ENCODE measurements around the gene IRAG1. TPM values are rescaled to one million over a fixed set of nuclear protein-coding genes. Genes with fewer than 3 reads are reported as not detected.

The IRAG1 gene
- total RNA-seq, 1 donor from 2014 or later, result 6.1 TPM

- Mint-ChIP-seq H3K27me3 (ENCODE audit: low read depth) (no peaks in the 10 kb centered on the region), H3K9me3 (no peaks in the 10 kb centered on the region), H3K36me3 (ENCODE audit: low read depth) (no peaks in the 10 kb centered on the region), H3K4me3 (no peak overlapping the region), H3K27ac (ENCODE audit: unreplicated experiment) (no peak overlapping the region), H3K4me1 (peaks cover 15% of the 10 kb centered on the region)
- TF ChIP-seq, protein P1, sequence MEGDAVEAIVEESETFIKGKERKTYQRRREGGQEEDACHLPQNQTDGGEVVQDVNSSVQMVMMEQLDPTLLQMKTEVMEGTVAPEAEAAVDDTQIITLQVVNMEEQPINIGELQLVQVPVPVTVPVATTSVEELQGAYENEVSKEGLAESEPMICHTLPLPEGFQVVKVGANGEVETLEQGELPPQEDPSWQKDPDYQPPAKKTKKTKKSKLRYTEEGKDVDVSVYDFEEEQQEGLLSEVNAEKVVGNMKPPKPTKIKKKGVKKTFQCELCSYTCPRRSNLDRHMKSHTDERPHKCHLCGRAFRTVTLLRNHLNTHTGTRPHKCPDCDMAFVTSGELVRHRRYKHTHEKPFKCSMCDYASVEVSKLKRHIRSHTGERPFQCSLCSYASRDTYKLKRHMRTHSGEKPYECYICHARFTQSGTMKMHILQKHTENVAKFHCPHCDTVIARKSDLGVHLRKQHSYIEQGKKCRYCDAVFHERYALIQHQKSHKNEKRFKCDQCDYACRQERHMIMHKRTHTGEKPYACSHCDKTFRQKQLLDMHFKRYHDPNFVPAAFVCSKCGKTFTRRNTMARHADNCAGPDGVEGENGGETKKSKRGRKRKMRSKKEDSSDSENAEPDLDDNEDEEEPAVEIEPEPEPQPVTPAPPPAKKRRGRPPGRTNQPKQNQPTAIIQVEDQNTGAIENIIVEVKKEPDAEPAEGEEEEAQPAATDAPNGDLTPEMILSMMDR (conservative IDR thresholded peaks at IDR 0.05), result no peak
- no peak for DNase-seq (ENCODE audit: low read depth, low spot score)
Observed at GRCh38 chr11:10648871-10649270, 44.7 kb downstream of the IRAG1 start.

DNA sequence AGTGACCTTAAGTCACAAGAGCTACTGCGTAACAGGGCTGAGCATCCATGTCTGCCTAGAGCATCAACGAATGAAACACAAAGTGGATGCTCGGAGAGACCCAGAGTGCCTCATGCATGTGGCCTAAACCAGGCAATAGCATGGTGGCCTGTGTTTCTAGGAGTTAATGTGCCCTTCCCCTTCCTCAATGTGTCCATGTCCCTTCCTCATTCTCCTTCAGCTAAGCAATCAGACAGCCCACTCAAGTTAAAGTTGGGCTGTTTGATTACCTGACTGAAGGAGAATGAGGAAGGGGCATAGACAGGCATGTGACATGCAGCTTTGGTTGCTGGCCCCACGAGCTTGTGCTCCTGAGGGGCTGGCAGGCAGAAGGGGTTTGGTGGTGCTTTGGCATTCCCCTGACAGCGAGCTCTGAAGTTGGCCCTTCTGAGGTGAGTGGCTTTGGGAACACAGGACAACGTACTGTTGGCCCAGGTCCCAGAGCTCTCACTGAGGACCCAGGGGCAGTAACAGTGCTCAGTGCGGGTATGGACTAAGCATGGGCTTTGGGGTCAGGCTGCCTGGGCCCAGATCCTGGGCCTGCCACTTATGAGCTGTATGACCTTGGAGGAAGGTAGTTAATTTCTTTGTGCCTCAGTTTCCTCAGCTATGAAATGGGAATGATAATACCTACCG, 46.7 kb downstream of the IRAG1 start:
- no peak for DNase-seq (ENCODE audit: low read depth, low spot score)
- TF ChIP-seq, protein P1 (conservative IDR thresholded peaks at IDR 0.05), result no peak
- Mint-ChIP-seq H3K27ac (ENCODE audit: unreplicated experiment) (no peak overlapping the region), H3K27me3 (ENCODE audit: low read depth) (no peaks in the 10 kb centered on the region), H3K9me3 (no peaks in the 10 kb centered on the region), H3K4me1 (peaks cover 22% of the 10 kb centered on the region), H3K4me3 (no peak overlapping the region), H3K36me3 (ENCODE audit: low read depth) (no peaks in the 10 kb centered on the region)

DNA sequence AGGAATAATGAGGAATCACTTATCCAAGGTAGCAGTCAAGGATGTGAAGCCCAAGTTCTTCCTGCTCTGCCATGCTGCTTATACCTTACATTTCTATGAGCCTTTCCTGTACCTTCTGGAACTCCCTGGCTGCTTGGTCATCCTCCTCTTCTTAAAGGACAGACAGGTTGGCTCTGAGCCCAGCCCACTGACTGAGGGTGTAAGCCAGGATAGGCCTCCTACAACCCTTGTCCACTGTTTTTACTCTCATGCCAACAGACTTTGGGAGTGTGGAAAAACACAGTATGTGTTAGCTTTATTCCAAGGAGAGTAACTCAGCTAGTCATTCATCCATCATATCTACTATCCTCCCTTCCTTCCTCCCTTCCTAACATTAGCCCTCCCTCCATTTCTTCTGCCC, 47.5 kb downstream of the IRAG1 start:
- no peaks in the 10 kb centered on the region for H3K27me3 Mint-ChIP-seq (ENCODE audit: low read depth)
- TF ChIP-seq, protein P1 (conservative IDR thresholded peaks at IDR 0.05), result no peak
- no peak overlapping the region for H3K27ac Mint-ChIP-seq (ENCODE audit: unreplicated experiment)
- no peak overlapping the region for H3K4me3 Mint-ChIP-seq
- H3K4me1 Mint-ChIP-seq, result peaks cover 22% of the 10 kb centered on the region
- no peak for DNase-seq (ENCODE audit: low read depth, low spot score)
- H3K9me3 Mint-ChIP-seq, result no peaks in the 10 kb centered on the region
- no peaks in the 10 kb centered on the region for H3K36me3 Mint-ChIP-seq (ENCODE audit: low read depth)

GRCh38 chr11:10645212-10645795, 48.3 kb downstream of the IRAG1 start:
- no peaks in the 10 kb centered on the region for H3K36me3 Mint-ChIP-seq (ENCODE audit: low read depth)
- TF ChIP-seq, protein P1 (conservative IDR thresholded peaks at IDR 0.05), result no peak
- no peaks in the 10 kb centered on the region for H3K27me3 Mint-ChIP-seq (ENCODE audit: low read depth)
- DNase-seq (ENCODE audit: low read depth, low spot score), result no peak
- no peak overlapping the region for H3K4me3 Mint-ChIP-seq
- no peak overlapping the region for H3K27ac Mint-ChIP-seq (ENCODE audit: unreplicated experiment)
- H3K9me3 Mint-ChIP-seq, result no peaks in the 10 kb centered on the region
- H3K4me1 Mint-ChIP-seq, result peaks cover 19% of the 10 kb centered on the region

Other genes with a start within 250 kb of the IRAG1 start
- gene AMPD3, start 238.5 kb downstream of the IRAG1 start, total RNA-seq, result 1.8 and 2.2 TPM in 2 replicates
- 30.7 and 33.0 TPM in 2 replicates for gene RNF141, start 152.6 kb downstream of the IRAG1 start, total RNA-seq
- gene LYVE1, start 125.1 kb downstream of the IRAG1 start, total RNA-seq, result 0.14 TPM in 1 of 2 replicates, not detected in the other
- 39.0 and 39.8 TPM in 2 replicates for gene CTR9, start 57.5 kb upstream of the IRAG1 start, total RNA-seq
- 1,284 and 1,333 TPM in 2 replicates for gene EIF4G2, start 115.2 kb upstream of the IRAG1 start, total RNA-seq
- gene ZBED5, start 164.3 kb upstream of the IRAG1 start, total RNA-seq, result 85.1 and 89.1 TPM in 2 replicates